Right ventricle myocardium inferior (tissue), 1 donor: ENCODE results near the gene GSPT1. TPM values are rescaled to one million over a fixed set of nuclear protein-coding genes. Genes with fewer than 3 reads are reported as not detected.
"Not testable (repeated sequence)": the region's sequence is repeated elsewhere in the genome, so short reads cannot be mapped to it uniquely, and the experiment has no call there.

Experiments
- ATAC-seq: fragments of 200-7000 bp; cut with Tn5 transposase; one replicate; pipeline ENCODE4 v1.9.1; 2020; ENCODE audit warnings: mild to moderate bottlenecking, moderate library complexity
- DNase-seq: peaks from one replicate; pipeline ENCODE4 v3.0.0; 2021; ENCODE audit errors: missing footprints
- intact Hi-C: fragments of 100-400 bp; cut with DNase I; formaldehyde crosslinking; loops from one replicate; pipeline ENCODE4 v1.11.0; 2022
- total RNA-seq: library from RNA; stranded (reverse); fragmentation: NEBNext Ultra II Directional; extraction: Animal tissue kit (Norgen Biotek cat#: 25700); gene quantifications from one replicate; pipeline ENCODE4 v1.2.1, GENCODE V29; 2021
- donor health status: DM: no; HTN: yes; CAD: no; lungs with severe emphysema.

The GSPT1 gene
- total RNA-seq, 1 donor from 2014 or later: 91.4 TPM

DNA sequence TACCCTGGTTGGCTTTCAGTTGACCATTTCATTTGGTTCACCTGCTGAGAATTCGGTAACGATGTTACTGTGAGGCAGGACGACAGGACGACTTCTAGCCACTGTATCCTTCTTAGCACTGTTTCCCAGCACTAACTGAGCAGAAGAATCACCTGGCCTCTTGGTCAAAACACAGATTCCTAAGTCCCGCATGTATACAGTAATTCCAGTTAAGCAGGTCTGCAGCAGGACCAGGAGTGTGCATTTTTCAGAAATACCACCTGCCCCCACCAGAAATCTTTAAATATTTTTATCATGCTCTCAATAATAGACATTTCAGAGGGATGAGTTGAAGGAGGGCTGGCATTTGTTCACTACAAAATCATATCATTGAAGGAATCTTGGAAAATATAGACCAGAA is 87.1 kb downstream of the GSPT1 start:
- intact Hi-C loops: no loop called here
- ATAC-seq: no peak
- DNase-seq: no peak

DNA sequence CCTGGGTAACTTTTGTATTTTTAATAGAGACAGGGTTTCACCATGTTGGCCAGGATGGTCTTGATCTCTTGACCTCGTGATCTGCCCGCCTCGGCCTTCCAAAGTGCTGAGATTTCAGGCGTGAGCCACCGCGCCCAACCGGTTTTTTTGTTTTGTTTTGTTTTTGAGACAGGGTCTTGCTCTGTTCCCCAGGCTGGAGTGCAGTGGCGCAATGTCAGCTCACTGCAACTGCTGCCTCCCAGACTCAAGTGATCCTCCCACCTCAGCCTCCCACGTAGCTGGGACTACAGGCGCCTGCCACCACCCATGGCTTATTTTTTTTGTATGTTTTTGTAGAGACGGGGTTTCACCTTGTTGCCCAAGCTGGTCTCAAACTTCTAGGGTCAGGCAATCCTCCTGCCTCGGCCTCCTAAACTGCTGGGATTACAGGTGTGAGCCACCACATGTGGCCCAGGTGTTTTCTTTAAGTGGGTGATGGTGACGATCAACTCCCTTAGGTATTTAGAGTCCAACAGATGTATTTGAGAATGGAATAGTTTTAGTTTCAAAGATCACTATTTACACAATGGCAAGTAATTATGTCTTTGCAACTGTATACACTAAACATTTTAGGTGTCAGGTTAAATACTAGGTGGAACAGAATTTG is 90.1 kb downstream of the GSPT1 start:
- DNase-seq, intact Hi-C loops, ATAC-seq: not testable (repeated sequence)

GRCh38 chr16:11824362-11824761 is 91.4 kb downstream of the GSPT1 start:
- intact Hi-C loops: no loop called here
- DNase-seq (peak; percentile 77), ATAC-seq (peak; percentile 87)

DNA sequence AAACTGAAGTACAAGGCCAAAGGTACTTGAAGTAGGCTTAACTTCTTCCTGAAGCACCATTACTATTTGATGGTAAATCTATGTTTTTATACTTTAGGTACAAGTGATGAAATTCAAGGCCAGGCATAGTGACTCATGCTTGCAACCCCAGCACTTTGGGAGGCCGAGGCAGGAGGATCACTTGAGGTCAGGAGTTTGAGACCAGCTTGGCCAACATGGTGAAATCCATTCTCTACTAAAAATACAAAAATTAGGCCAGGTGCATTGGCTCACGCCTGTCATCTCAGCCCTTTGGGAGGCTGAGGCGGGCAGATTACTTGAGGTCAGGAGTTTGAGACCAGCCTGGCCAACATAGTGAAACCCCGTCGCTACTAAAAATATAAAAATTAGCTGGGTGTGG is 92.1 kb downstream of the GSPT1 start:
- ATAC-seq, intact Hi-C loops, DNase-seq: not testable (repeated sequence)

DNA sequence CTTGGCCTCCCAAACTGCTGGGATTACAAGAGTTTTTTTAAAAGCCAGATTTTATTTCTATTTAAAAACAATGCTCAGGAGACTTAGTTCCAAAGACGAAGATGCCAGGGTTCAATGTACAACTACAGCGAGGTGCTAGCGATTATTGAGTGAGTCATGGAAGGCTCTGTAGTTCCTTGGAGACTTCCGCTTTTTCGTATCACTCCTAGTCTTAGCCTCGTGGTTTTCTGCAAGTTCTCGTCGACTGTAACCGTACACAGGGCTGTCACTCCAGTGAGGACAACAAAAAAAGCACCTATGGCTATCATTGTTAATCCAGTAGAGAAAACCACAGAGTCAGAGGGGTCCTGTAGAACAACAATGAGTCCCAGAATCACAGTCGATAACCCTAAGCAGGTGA is 96.0 kb downstream of the GSPT1 start:
- ATAC-seq (no peak), DNase-seq (no peak)
- intact Hi-C loops: no loop called here

- intact Hi-C loops, ATAC-seq, DNase-seq: not testable (repeated sequence)
These were observed 96.8 kb downstream of the GSPT1 start for GRCh38 chr16:11818970-11819369.

Other genes with a start within 250 kb of the GSPT1 start
- 27.7 TPM for gene SNN, start 247.5 kb downstream of the GSPT1 start, total RNA-seq
- 20.3 TPM for gene TXNDC11, start 173.1 kb downstream of the GSPT1 start, total RNA-seq
- 22.6 TPM for gene ZC3H7A, start 118.7 kb downstream of the GSPT1 start, total RNA-seq
- 111 TPM for gene RSL1D1, start 64.4 kb downstream of the GSPT1 start, total RNA-seq
- 0.73 TPM for gene NPIPB2, start 26.1 kb upstream of the GSPT1 start, total RNA-seq
- not detected for gene TNFRSF17, start 49.3 kb upstream of the GSPT1 start, total RNA-seq
- gene SNX29, start 60.8 kb upstream of the GSPT1 start, total RNA-seq: 11.4 TPM